HG03196 (cell line): Measurements from ENCODE around the gene TPD52L2.
"Not testable (repeated sequence)": the region's sequence is repeated elsewhere in the genome, so short reads cannot be mapped to it uniquely, and the experiment has no call there.

Experiments used
- ATAC-seq: cut with Tn5 transposase; IDR thresholded peaks from one replicate; pipeline ENCODE4 v1.9.1; 2021; ENCODE audit not compliant: unreplicated experiment

TPD52L2 gene

DNA sequence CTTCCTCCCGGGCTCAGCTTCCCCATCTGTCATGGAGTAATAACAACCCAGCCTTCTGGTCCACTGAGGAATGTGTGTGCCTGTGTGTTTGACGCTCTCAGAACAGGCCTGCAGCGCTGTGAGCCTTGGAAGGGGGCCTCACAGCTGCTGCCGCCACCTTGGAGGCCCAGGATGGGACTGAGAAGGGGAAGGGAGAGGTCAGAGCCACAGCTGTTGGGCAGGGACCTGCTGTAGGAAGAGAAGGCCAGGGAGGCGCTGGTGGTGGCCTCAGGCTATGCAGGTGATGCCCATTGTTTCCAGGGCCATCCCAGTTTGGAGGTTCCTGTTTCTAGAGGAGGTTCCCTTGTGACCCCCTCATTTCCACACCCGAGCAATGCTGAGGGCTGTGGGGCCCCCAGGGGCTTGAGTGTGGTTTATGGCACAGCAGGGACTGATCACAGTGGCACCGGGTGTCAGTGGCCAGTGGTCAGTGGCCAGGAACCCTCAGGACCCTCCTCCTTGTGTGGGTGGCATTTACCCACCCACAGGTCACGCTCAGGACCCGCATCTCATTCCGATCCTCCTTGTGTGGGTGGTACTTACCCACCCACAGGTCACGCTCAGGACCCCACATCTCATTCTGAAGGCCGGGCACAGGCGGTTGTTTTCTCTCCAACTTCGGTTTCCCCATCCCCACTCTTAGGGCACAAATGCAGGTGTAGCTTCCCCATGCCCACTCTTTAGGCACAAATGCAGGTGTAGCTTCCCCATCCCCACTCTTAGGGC, 14.0 kb downstream of the TPD52L2 start:
- ATAC-seq, result no peak

DNA sequence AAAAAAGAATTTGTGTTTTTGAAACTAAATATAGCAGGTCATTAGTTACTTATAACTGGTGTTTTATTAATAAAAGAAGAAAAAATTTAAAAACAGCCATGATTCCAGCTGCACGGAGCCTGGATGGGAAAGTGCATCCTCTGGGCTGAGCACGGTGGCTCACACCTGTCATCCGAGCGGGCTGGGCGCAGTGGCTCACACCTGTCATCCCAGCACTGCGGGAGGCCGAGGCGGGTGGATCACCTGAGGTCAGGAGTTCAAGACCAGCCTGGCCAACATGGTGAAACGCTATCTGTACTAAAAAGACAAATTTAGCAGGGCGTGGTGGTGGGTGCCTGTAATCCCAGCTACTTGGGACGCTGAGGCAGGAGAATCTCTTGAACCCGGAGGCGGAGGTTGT, 15.8 kb downstream of the TPD52L2 start:
- not testable (repeated sequence) for ATAC-seq

DNA sequence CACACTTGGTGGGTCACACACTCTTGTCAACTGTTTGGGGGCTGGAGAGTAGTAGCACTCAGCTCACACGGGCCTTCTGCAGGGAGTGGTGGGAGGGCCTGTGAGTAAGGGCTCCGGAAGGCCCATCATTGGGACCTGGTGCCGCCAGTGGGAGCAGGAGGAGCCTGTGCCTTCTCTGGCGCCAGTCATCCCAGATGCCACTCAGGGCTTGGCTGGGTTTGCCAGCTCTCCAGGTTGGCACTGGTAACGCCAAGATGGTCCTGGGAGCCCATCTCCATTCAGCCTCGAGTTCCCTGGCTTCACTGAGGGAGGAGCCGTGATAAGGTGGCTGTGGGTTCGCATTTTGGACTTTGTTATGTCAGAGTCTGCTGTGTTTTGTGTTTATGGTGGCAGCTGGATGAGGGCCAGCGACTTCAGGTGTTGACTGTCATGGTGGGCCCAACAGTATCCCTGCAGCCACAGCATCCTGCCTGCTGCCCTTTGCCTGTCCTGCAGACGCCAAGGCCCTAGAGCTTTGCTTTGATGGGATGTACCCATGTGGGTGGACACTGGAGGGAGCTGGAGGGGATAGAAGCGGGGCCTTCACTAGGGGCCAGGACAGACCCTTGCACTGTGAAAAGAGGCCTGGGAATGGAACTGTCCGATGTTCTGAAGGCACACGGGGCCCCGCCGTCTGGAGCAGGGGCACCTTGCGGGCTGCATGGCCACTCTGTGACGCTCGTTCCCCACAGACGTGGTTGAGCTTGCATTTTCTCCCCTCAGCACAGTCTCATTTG, 16.6 kb downstream of the TPD52L2 start:
- no peak for ATAC-seq

GRCh38 chr20:63882257-63883200, 17.5 kb downstream of the TPD52L2 start:
- no peak for ATAC-seq

DNA sequence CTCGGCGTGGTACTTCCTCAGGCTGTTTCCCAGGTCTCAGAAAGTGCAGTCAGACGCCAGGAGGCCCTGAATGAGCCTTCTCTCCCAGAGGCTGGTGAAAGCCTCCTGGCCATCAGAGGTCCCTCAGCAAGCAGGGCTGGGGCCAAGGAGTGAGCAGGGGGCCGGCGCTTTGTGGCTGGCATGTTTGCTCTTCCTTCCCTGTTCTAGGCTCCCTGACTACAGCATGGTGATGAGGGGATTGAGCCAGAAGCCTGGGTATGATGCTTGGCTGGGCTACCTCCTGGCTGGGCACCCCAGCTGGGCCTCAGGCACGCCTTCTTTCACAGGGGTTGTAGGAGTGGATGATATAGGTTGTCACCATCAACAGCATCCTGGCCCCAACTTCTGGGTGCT, 18.1 kb downstream of the TPD52L2 start:
- no peak for ATAC-seq

- no peak for ATAC-seq
Measured at GRCh38 chr20:63884506-63885263, 19.6 kb downstream of the TPD52L2 start.

DNA sequence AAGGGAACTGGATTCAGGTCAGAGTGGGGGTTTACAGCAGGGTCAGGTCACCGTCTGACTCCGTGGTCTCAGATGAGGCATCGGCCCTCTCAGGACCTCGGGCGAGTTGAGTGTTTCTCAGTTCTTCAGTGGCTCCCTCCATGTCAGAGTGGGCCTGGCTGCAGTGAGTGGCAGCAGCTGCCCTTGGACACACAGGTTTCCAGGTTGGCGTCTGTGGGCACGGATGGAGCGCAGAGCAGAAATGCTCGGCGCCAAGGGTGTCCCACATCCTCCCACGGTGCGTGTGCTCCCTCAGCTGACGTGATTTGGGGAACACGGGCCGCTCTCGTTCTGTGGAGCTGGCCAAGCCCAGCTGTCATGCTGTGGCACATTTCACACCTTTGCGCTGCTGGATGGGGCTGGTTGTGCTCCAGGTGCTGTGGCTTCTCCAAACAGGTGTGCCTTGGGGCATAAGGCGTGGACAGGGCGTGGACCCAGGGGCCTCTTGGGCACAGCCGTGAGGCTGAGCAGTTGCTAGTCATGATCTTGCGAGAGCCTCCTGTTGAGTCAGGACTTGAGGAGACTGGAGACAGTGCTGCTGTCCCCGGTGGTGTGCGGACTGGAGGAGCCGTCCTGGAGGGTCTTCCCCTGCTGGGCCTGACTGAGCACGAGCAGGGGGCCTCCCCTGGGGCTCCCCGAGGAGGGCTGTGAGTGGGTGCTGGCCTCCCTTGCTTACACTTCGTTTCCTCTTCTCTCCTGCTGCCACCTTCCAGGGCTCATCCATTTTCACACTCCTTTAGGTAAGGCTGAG, 20.4 kb downstream of the TPD52L2 start:
- ATAC-seq, result no peak

DNA sequence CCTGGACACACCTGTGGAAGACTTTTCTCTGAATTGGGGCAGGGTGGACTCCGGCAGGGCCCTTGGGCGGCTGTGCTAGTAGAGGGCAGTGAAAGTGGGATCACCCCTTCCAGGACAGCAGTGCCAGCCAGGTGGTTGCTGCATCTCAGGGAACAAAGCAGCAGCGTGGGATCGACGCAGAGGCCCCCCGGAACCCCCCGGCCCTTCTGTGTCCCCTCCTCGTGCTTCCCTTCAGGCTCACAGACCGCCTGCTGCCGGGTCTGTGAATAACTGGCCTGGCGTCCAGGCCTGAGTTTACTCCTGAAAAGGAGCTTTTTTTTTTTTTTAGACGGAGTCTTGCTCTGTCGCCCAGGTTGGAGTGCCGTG, 21.0 kb downstream of the TPD52L2 start:
- no peak for ATAC-seq

- no peak for ATAC-seq
Measured at GRCh38 chr20:63886921-63887320, 21.9 kb downstream of the TPD52L2 start.

DNA sequence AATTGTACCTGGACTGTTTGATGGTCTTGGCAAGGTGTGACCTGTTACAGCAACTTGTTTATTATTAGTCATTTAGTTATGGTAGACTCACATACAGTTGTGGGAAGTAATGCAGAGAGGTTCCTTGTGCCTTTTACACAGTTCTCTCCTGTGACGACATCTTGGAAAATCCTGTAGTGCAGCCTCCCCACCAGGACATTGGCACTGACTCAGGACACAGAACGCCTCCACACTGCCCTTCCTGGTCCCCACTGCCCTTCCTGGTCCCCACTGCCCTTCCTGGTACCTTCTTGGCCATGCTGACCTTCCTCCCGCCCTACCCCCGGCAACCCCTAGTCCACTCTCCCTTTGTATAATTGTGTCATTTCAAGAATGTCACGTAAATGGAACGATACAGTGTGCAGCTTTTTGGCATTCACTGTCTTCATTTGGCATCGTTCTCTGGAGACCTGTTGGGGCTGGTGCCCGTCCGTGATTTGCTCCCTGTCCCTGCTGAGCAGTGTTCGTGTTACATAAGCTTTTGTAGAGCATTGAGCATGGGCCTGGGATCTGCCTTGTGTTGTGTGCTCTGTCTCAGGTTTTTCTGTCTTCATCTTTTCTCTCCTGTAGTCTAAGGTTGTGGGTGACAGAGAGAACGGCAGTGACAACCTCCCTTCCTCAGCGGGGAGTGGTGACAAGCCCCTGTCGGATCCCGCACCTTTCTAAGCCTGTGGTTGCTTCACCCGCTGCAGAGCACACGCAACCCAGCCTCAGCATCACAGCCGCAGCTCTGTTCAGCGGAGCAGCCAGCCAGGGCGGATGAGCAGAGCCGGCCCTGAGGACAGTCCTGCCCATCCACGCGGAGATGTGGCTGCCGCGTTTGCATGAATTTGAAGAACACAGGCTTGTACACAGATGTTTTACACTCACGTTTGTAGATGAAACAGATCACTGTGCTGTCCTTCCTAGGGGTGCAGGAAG, 24.5 kb downstream of the TPD52L2 start:
- no peak for ATAC-seq

GRCh38 chr20:63890201-63890576, 25.1 kb downstream of the TPD52L2 start:
- ATAC-seq, result no peak

DNA sequence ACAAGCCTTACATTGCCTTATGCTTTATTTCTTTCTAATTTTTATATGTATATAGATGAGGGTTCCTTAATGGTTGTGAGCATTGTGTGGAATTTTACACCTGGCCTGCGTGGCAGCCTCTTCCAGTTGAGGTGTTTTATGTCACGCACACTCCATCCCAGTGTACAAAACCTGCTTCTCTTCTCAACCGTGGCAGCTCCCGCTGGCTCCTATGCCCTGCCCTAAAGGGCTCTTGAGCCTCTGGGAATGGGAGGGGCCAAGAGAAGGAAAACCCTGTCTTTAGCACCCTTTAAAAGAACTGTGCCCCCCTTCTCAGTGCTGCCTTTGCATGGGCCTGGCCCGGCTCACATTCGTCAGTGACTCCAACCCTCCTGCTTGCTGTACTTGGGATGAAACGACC, 25.5 kb downstream of the TPD52L2 start:
- ATAC-seq, result no peak

DNA sequence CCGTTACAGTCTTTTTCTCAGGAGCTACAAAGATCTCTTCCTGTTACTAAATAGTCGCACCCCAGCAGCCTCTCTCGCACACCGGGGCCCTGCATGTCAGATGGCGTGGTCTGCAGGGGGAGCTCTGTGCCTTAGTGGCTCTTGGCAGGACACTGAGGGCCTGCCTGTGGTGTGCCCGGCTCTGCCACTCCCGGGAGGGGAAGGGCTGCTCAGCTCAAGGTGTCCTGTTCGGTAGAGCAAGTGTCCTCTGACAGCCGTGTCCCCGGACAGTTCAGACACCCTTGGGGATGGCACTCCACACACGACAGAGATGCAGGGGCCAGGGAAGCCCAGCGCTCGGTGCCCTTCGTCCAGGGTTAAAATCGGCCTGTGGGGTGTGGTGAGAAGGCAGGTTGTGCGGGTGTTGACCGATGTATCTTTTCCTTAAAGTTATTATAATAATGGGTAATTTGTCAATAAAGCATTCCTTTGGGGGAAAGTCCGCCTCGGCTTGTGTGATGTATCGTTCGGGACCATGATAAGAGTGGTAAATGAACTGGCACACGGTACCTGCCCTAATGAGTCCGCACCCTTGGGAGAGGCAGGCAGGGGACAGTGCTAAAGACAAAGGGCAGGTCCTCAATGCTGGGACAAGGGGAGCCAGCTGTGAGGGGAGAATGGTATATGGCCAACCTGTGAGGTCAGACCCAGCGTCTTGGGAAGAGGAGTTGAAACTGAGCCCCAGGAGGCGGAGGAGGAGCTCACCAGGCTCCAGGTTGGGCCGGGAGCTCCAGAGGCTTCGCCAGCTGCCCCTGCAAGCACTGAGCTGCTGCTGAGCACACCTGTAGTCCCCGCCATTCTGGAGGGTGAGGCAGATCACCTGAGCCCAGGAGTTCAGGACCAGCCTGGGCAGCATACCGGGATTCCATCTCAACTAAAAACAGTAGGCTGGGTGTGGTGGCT, 26.3 kb downstream of the TPD52L2 start:
- ATAC-seq, result no peak

DNA sequence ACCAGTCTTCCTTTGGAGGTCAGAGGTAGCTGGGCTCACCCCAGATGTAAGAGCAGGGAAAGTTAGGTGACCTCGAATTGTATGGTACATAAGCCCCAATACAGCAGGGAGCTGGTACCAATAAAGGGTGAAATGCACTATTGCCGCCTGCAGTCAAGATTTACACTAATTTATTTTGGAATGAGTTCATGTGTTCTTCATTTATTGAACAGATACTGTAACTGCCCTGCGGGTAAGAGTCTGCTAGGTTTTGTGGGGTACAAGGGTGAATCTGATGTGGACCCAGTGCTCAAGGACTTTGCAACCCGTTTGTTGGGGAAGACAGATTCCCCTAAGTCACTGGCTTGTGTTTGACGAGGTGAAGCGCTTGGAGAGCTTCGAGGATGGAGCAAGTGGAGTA, 27.3 kb downstream of the TPD52L2 start:
- no peak for ATAC-seq

GRCh38 chr20:63893999-63894357, 28.9 kb downstream of the TPD52L2 start:
- no peak for ATAC-seq

DNA sequence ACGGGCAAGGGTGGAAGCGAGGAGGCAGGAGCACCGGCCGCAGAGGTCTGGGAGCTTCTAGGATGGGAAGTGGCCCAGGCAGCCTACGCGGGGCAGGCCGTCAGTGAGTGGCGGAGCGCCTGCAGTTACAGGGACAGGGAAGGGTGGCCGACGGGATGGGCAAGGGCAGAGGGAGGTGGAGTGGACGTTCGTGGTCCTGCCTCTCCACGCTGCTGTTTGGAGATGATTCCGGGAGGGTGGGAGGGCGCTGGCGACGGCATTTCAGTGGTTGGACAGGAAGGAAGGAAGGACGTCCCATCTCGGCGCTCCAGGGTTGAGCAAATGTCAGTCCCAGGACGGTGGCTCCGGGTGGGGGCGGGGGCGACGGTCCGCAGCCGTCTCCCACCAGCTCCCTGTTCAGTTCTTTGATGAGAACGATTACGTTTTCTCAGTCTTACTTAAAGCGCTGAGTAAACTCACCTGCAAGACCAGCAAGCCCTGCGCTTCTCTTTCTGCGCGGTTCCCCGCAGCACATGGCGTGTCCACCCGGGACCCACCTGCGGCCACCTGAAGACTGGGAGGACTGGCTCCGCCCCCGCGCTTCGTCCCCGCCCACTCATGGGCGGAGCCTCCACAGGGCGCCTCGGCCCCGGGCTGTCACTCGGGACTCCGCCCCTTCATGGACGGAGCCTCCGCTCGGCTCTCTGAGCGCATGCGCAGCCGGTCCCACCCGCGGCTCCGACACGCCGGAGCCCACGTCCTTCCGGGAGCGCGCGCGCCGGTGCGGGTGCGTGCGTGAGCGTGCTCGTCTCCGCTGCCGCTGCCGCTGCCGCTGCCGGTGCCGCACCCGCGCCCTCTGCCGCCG, 29.5 kb downstream of the TPD52L2 start, which contains the start of gene DNAJC5:
DNAJC5 (plus strand) TSS at position 769 of the 844 bp plus-strand sequence. CDS start 33,220 bp downstream, outside the sequence.
- peak; percentile 82 for ATAC-seq
